ENCODE measurements around the gene TBATA.

GRCh38 chr10:70791386-70792039, 6.3 kb upstream of the TBATA start:
- TF ChIP-seq, protein P1, sequence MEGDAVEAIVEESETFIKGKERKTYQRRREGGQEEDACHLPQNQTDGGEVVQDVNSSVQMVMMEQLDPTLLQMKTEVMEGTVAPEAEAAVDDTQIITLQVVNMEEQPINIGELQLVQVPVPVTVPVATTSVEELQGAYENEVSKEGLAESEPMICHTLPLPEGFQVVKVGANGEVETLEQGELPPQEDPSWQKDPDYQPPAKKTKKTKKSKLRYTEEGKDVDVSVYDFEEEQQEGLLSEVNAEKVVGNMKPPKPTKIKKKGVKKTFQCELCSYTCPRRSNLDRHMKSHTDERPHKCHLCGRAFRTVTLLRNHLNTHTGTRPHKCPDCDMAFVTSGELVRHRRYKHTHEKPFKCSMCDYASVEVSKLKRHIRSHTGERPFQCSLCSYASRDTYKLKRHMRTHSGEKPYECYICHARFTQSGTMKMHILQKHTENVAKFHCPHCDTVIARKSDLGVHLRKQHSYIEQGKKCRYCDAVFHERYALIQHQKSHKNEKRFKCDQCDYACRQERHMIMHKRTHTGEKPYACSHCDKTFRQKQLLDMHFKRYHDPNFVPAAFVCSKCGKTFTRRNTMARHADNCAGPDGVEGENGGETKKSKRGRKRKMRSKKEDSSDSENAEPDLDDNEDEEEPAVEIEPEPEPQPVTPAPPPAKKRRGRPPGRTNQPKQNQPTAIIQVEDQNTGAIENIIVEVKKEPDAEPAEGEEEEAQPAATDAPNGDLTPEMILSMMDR (IDR thresholded peaks at IDR 0.05): no peak
- TF ChIP-seq POLR2AphosphoS5 (IDR thresholded peaks at IDR 0.05) (no peak), POLR2A (IDR thresholded peaks at IDR 0.05) (no peak)
